Upper lobe of left lung (tissue), 4 donors: Measurements from ENCODE around the gene NDUFV2.

Source experiments
- CTCF ChIP-seq, 6 experiments: fragments of 450-650 bp in 4 of 6; fragments of 200-600 bp in 2 of 6; sonication (generic) in 2 of 6; IDR thresholded peaks; one replicate each; pipeline ENCODE4 v1.5.1; 2016 to 2019; ENCODE audit warnings: antibody characterized with exemption in 6 of 6
- EP300 ChIP-seq, 4 donors: sonication (generic); formaldehyde crosslinking; IDR thresholded peaks; one replicate each; pipeline ENCODE4 v1.5.1; 2017; ENCODE audit warnings: antibody characterized with exemption in 4 of 4, control low read depth in 2 of 4
- POLR2A ChIP-seq, 4 donors: fragments of 450-650 bp; IDR thresholded peaks; one replicate each; pipeline ENCODE4 v1.5.1; 2016 to 2017; ENCODE audit warnings: antibody characterized with exemption in 4 of 4, mild to moderate bottlenecking in 2 of 4
- POLR2AphosphoS5 ChIP-seq, 2 donors: sonication (generic); formaldehyde crosslinking; IDR thresholded peaks; one replicate each; pipeline ENCODE4 v1.5.1; 2017; ENCODE audit warnings: antibody characterized with exemption in 2 of 2

GRCh38 chr18:9133225-9133624, 30.7 kb downstream of the NDUFV2 start:
- no peak for TF ChIP-seq CTCF (IDR thresholded peaks at IDR 0.05)
- no peak for TF ChIP-seq EP300 (IDR thresholded peaks at IDR 0.05)
- TF ChIP-seq POLR2A (IDR thresholded peaks at IDR 0.05), result no peak
- TF ChIP-seq POLR2AphosphoS5 (IDR thresholded peaks at IDR 0.05), result no peak
